ENCODE data around the gene INPP4A.

INPP4A gene

DNA sequence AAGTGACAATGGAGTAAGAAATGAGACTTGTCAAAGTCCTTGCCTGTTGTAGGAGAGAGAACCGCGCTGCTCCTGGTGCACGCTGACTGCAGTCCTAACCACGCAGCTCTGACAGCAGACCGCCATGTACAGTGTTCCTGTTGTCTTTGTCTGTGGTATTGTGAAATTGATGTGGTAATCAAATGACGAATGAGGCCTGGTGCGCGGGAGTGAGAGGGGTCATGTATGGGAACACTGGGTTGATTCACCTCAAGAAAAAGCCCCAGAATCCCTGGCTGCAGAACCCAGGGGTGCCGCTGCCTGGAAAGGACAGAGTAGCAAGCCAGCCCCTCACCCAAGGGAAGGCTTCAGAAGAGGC, 64.0 kb downstream of the INPP4A start:
- in situ Hi-C loops (cut with MboI; ENCODE audit: low sequenced_read_pairs) = no loop called here

GRCh38 chr2:98509542-98510321, 65.1 kb downstream of the INPP4A start:
- in situ Hi-C loops (cut with MboI; ENCODE audit: low sequenced_read_pairs) = loop anchor here (10.0 kb wide), 1 partner anchor 95 kb away; no protein-coding TSS in a partner anchor

- in situ Hi-C loops (cut with MboI; ENCODE audit: low sequenced_read_pairs) = loop anchor here (10.0 kb wide), 1 partner anchor 95 kb away; no protein-coding TSS in a partner anchor
These were observed 65.6 kb downstream of the INPP4A start for GRCh38 chr2:98510322-98510662.

DNA sequence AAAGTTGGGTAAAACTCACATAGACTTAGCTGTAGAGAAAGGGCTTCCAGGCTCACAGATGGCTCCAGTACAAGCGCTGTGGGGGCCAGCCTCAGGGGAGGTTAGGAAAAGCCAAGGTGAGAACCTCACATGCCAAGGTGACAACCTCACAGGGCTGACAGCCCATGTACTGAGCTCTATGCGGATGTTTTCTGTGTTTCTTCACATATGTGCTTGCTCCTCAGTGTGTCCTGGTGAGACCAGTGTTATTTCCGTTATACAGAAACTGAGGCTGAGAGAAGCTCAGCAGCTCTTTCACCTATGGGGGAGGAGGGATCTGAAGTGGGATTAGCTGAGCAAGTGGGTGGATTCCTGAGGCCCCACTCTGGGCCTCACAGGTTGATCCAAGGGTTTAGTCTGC, 67.3 kb downstream of the INPP4A start:
- in situ Hi-C loops (cut with MboI; ENCODE audit: low sequenced_read_pairs) = loop anchor here (10.0 kb wide), 1 partner anchor 97 kb away; no protein-coding TSS in a partner anchor

- in situ Hi-C loops (cut with MboI; ENCODE audit: low sequenced_read_pairs) = loop anchor here (10.0 kb wide), 1 partner anchor 98 kb away; no protein-coding TSS in a partner anchor
These were observed 68.0 kb downstream of the INPP4A start for GRCh38 chr2:98512699-98513098.

DNA sequence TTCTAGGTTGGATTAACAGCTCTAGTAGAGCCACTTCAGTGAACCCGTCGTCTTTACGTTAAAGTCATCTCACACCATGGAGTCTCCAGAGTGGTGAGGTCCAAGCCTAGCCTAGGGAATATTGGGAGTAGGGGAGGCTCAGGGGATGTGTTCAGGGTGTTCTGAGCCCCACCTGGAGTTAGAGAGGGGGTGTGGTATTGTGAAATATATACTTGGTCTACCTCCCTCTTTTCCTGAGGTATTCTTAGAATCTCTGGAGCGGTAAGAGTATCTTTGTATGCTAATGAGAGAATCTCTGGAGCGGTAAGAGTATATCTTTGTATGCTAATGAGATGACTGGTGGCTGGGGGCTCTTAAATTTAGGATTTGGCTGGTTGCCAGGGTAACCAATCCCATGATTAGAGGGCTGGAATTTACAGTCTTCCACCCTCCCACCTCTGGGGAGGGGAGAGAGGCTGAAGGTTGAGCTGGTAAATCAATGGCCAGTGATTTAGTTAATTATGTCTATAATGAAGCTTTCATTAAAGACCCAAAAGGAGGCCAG, 69.5 kb downstream of the INPP4A start:
- in situ Hi-C loops (cut with MboI; ENCODE audit: low sequenced_read_pairs) = loop anchor here (10.0 kb wide), 1 partner anchor 99 kb away; no protein-coding TSS in a partner anchor

DNA sequence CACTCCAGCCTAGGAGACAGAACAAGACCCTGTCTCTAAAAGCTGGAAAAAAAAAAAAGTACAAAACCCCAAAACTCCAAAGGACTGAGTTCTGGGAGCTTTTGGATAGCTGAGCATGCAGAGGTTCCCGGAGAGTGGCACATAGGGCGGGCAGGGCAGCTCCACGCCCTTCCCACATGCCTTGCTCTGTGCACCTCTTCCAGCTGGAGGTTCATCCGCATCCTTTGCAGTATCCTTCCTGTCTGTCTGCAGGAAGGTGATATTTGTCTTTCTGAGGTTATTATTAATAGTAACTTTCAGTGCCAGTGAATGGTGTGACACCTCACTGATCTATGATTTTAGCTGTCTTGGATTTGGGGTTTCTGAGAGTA, 70.2 kb downstream of the INPP4A start:
- in situ Hi-C loops (cut with MboI; ENCODE audit: low sequenced_read_pairs) = loop anchor here (10.0 kb wide), 1 partner anchor 100 kb away; no protein-coding TSS in a partner anchor

DNA sequence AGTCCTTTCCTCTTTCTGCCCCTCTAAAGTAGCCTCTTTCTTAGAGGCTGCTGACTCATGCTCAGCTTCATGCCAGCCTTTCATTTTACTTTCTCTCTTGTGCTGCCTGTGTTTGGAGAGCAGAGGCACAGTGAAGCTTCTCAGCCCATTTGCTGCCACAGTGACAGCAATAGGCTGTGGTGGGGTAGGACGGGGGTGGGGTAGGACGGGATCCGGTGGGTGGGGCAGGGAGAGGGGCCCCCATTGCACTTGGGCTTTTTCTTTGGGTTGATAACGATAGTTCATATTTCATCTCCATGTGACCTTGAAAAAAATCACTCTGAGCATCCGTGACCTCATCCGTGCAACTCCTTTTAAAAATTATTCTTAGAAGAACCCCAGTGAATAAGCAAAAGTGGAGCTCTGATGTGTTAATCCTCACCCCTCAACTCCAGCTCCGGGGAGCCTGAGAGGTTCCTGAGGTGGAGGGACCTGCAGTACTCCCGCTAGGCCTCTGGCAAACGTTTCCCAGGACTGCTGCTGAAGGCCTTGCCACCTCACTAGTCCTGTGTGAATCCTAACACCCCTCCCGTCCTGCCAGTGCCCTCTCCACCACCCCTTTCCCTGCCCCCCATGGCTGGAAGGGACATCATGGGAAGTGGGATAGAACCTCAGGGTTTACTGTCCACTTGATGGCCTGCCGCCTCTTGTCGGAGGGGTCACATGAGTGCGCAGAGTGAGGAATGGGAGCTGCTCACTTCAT, 70.8 kb downstream of the INPP4A start:
- in situ Hi-C loops (cut with MboI; ENCODE audit: low sequenced_read_pairs) = loop anchor here (10.0 kb wide), 1 partner anchor 101 kb away; no protein-coding TSS in a partner anchor

- in situ Hi-C loops (cut with MboI; ENCODE audit: low sequenced_read_pairs) = loop anchor here (10.0 kb wide), 1 partner anchor 102 kb away; no protein-coding TSS in a partner anchor
These were observed 71.9 kb downstream of the INPP4A start for GRCh38 chr2:98516571-98516970.

DNA sequence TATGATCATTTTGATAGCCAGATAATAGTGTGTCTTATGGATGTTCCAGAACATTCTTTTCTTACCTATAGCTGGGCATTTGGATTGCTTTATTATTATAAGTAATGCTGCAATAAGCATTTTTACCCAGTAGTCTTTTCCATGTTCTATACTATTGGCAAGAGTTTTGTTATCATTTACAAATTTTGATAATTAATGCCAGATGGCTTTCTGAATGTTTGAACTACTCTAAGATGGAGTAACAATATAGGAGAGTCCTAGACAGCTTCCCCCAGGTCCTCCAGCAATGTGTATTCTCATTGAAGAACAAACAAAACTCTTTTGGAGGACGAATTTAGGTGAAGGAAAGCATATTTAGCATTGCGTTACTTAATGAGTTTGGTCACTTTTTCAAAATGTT, 73.0 kb downstream of the INPP4A start:
- in situ Hi-C loops (cut with MboI; ENCODE audit: low sequenced_read_pairs) = loop anchor here (10.0 kb wide), 1 partner anchor 103 kb away; no protein-coding TSS in a partner anchor

- in situ Hi-C loops (cut with MboI; ENCODE audit: low sequenced_read_pairs) = loop anchor here (10.0 kb wide), 1 partner anchor 103 kb away; no protein-coding TSS in a partner anchor
These were observed 73.4 kb downstream of the INPP4A start for GRCh38 chr2:98518101-98518500.

DNA sequence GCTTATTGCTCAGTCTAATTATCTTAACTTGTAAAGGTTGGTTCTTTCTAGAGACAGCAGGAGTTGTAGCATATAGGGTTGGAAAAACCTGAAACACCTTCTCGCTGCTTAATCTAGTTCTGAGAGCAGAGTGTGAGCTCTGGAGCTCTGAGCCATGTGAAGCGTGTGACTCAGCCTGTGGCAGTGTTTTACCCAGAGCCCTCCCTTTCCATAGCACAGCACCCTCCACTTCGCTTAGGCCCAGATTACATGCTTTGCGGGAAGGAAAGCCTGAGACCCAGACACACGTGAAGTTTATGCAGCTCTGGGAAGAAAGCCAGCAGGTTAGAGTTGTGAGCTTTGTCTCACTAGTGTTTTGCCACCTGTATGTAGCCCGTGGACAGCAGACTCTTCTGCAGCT, 74.5 kb downstream of the INPP4A start:
- in situ Hi-C loops (cut with MboI; ENCODE audit: low sequenced_read_pairs) = loop anchor here (10.0 kb wide), 1 partner anchor 104 kb away; no protein-coding TSS in a partner anchor

DNA sequence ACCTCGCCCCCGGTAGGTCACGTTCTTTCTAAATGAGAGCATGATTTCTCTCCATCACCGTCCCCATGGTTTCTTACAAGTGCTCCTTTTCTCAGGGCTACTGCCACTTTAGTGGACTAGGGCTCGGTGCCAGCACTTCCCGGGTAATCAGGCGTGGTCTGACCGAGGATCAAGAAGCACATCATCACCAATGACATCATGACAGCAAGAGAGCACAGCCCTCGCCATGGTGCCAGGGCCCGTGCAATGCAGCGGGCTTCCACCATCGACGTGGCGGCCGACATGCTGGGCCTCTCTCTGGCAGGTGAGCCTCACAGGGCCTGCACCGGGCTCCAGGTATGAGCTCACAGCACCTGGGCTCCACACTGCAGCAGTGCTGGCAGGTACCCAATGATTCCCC, 75.2 kb downstream of the INPP4A start:
- in situ Hi-C loops (cut with MboI; ENCODE audit: low sequenced_read_pairs) = loop anchor here (10.0 kb wide), 1 partner anchor 105 kb away; no protein-coding TSS in a partner anchor

DNA sequence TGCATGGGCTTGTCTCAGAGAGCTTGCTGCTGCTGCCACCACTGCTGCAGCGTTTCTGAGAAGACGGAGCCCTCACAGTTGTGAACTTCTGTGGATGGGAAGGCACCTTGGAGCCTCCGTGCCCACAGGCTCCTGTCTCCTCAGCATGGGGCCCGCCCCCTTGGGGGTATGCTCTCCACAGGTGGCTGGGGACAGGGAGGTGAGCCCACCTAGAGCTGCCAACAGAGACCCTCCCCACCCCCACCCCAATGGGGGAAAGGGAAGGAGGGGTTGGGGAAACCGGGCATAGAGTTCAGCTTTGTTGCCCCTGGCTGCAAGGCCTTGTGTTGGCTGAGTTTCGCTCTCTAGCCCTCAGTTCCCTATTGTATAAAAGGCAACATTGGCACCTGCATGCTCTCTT, 76.1 kb downstream of the INPP4A start:
- in situ Hi-C loops (cut with MboI; ENCODE audit: low sequenced_read_pairs) = no loop called here

GRCh38 chr2:98521266-98521665, 76.6 kb downstream of the INPP4A start:
- in situ Hi-C loops (cut with MboI; ENCODE audit: low sequenced_read_pairs) = no loop called here

DNA sequence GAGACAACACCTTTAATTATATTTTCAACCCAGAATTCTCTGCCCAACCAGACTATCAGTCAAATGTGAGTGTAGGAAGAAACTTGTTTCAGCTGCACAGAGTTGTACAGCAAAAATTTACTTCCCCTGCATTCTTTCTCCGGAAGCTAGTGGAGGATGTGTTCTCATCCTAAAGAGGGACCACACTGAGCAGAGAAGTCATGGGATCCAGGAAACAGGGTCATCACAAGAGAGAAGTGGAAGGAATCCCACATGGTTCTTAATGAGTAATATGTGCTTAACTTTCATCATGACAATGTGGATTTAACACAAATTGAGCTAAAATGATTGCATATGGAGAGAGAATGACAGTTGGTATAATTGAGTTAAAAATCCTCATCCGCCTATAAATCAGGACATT, 78.2 kb downstream of the INPP4A start:
- in situ Hi-C loops (cut with MboI; ENCODE audit: low sequenced_read_pairs) = no loop called here

- in situ Hi-C loops (cut with MboI; ENCODE audit: low sequenced_read_pairs) = no loop called here
These were observed 79.5 kb downstream of the INPP4A start for GRCh38 chr2:98524168-98524567.

DNA sequence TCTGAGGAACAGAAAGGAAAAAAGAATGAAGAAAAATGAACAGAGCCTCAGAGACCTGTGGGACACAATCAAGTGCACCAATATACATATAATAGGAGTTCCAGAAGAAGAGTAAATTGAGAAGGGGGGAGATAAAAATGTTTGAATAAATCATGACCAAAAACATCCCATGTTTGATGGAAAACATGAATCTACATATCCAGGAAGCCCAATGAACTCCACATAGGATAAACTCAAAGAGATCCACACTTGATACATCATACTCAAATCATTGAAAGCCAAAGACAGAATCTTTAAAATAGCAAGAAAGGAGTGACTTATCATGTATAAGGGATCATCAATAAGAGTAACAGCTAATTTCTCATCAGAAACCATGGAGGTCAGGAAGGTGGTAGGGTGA, 83.7 kb downstream of the INPP4A start:
- in situ Hi-C loops (cut with MboI; ENCODE audit: low sequenced_read_pairs) = no loop called here

GRCh38 chr2:98530114-98530513, 85.5 kb downstream of the INPP4A start:
- in situ Hi-C loops (cut with MboI; ENCODE audit: low sequenced_read_pairs) = no loop called here

DNA sequence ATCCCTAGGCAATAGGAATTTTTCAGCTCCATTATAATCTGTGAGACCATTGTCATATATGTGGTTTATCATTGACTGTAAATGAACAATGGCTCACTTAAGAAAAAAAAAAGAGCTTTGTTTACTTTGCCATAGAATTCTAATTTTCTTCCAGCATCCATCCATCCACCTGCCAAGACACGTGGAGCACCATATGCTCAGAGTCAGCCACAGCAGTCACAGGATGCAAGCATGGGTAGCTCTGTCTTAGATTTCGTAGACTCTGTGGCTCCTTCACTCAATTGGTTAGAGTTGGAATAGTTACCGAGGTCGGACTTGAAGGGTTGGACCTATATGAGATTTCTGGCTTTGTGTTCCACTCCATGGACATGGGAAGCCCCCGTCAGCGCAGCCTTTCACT, 88.1 kb downstream of the INPP4A start:
- in situ Hi-C loops (cut with MboI; ENCODE audit: low sequenced_read_pairs) = no loop called here

GRCh38 chr2:98533547-98533946, 88.9 kb downstream of the INPP4A start:
- in situ Hi-C loops (cut with MboI; ENCODE audit: low sequenced_read_pairs) = no loop called here

Data from HL-60/S4 treated with phorbol 12-myristate 13-acetate at 8.2 ng/mL for 4 days and 3 days (cell line).